K562 (cell line): Measurements from ENCODE around the gene ORMDL1. TPM values are rescaled to one million over a fixed set of nuclear protein-coding genes. Genes with fewer than 3 reads are reported as not detected.

Source experiments
- REST ChIP-seq, 2 experiments: fragments of 450-650 bp; formaldehyde crosslinking in 1 of 2; IDR thresholded peaks; 2 replicates each; pipeline versions ENCODE4 v1.4.0 to v1.6.1; 2014 to 2020; ENCODE audit warnings: mild to moderate bottlenecking in 2 of 2, borderline replicate concordance in 1 of 2, low read depth in 1 of 2
- SMC3 ChIP-seq: conservative IDR thresholded peaks from 2 replicates; pipeline ENCODE4 v1.6.1; 2011; ENCODE audit warnings: low read depth, low read length, improper control_type of control experiment; ENCODE audit not compliant: insufficient read depth
- polyA plus RNA-seq, 8 experiments: library from polyadenylated mRNA; depleted of rRNA in 4 of 8; stranded (reverse) in 5 of 8; unstranded in 3 of 8; fragments of >200 nt; fragmentation: Nextera tagmentation in 2 of 8; fragmentation: Illumina TruSeq in 1 of 8; extraction: Ambion mirVana in 2 of 8; extraction: Trizol in 1 of 8; gene quantifications; 2 replicates each; pipeline versions ENCODE4 v1.2.1 to v1.2.3, GENCODE V29; 2011 to 2014; ENCODE audit warnings: inconsistent platforms in 1 of 8, missing spikeins in 1 of 8
- total RNA-seq, 7 experiments: library from RNA; depleted of rRNA in 6 of 7; stranded (reverse); fragments of >200 nt in 6 of 7; fragmentation: Illumina TruSeq in 2 of 7; extraction: Trizol in 2 of 7; gene quantifications; 2 replicates each; pipeline versions ENCODE4 v1.2.1 to v1.2.3, GENCODE V29; 2011 to 2021; ENCODE audit warnings: low replicate concordance in 1 of 7

ORMDL1 gene
- total and polyA plus RNA-seq, 9 of the 15 experiments (the other 6 are each of a cell fraction or from before 2014, with no cell fraction given) = 35.1 to 74.2 (median 50.0) TPM

GRCh38 chr2:189751080-189751658 is 33.0 kb downstream of the ORMDL1 start (continued):
- TF ChIP-seq REST (IDR thresholded peaks at IDR 0.05; ENCODE audit: borderline replicate concordance) = peak; percentile 34; the same call in 1 of the 2 replicates
- TF ChIP-seq REST (CRISPR knock-in tag; IDR thresholded peaks at IDR 0.05; ENCODE audit: low read depth) = no peak
- 0 out of 2 replicates have a peak, but pooled peaks have one; percentile 33 for TF ChIP-seq SMC3
- TF ChIP-seq, all 486 proteins: peak for 8
